HG02759 (cell line): ENCODE results near the gene ZNF865.

Source experiments
- ATAC-seq: cut with Tn5 transposase; IDR thresholded peaks from one replicate; pipeline ENCODE4 v1.9.1; 2021; ENCODE audit warnings: mild to moderate bottlenecking, moderate library complexity; ENCODE audit not compliant: unreplicated experiment

The ZNF865 gene

GRCh38 chr19:55656552-55656951 lies 51.1 kb downstream of the ZNF865 start:
- no peak for ATAC-seq

DNA sequence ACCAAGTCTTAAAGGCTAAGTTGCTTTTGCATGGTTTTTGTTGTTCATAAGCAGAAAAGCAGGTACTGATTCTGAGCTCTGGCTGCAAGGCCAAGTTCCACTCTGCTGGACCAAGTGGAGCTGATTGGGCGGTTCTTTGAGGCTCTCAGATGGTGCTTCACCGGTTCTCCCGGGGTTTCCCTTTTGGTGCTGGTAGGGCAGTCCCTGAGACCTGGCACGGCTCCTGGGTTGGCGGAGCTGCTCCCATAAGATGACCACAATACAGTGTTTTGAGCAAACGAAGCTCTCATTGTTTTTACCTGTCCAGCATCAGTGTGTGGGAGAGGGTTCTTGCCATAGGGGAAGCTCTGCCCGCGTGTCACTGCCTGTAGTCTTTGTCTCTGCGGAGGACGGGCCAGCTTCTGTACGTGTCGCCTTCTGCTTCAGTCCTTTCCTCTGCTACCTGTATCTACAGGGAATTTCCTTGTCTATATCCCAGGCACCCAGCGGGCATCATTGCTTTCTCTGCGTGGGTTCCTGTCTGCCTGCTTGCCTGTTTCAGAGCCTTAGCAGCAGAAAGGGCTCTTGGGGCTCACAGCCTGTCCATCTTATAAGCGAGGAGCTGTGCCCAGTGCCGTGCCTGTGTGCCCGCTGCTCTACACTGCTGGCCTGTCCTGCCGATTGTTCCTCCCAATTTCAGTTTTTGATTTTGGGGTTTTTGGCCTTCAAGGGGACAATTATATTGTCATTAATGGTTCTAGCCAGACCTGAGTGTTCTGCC lies 51.7 kb downstream of the ZNF865 start:
- no peak for ATAC-seq

DNA sequence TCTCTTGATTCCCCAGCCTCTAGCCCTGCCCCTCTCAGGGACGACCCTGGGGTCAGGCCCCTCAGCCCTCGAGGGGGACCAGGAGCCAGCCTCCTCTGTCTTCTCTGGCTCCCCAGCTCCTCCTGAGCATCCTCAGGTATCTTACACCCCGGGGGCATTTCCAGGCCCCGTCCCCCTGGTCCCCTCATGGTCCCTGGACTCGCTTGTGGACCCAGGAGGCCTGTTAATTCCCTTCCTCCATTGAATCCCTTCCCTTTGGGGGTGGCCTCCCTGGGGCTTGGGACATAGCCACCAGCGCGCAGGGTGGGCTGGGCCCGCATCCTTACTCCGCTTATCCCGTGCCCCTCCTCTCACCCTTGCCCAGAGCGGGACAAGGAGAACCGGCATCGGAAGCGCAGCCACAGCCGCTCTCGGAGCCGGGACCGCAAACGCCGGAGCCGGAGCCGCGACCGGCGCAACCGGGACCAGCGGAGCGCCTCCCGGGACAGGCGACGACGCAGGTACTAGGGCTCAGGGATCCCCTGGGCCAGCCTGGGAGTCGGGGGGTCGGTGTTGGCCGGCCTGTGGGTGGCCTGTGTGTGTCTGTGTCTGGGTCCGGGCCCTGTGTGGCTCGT lies 53.5 kb downstream of the ZNF865 start:
- no peak for ATAC-seq

GRCh38 chr19:55659822-55660221 lies 54.4 kb downstream of the ZNF865 start:
- no peak for ATAC-seq

GRCh38 chr19:55660404-55660803 lies 55.0 kb downstream of the ZNF865 start:
- no peak for ATAC-seq

DNA sequence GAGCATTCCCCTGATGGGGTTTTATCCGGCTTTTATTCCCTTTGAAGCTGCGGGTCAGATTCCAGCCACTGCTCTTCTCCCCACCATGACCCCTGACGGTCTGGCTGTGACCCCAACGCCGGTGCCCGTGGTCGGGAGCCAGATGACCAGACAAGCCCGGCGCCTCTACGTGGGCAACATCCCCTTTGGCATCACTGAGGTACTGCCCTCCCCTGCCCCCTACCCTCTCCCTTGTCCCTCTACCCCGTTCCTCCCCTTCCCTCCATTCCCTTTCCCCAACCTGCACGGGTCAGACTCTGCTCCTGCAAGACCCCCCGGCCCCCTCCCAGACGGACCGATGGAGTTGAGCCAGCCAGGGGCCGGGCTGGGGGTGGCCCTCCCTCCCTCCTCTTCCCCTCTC lies 55.5 kb downstream of the ZNF865 start:
- ATAC-seq = no peak

DNA sequence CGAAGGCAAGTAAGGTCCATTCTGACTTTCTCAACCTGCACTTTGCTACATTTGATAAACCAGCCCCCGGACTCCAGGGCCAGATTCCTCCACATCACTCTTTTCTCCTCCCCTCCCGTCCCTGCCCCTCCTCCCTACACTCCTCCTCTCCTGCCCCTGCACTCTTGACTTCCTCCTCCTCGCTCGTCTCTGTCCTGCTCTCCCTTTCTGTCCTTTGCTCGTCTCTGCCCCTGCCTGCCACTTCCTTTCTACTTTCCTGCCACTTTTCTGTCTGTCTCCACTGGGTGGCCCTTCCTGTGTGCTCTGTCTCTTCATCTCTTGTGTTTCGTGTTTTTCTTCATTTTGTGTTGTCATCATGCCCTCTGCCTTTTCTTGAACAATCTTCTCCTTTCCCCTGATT lies 56.4 kb downstream of the ZNF865 start:
- no peak for ATAC-seq

DNA sequence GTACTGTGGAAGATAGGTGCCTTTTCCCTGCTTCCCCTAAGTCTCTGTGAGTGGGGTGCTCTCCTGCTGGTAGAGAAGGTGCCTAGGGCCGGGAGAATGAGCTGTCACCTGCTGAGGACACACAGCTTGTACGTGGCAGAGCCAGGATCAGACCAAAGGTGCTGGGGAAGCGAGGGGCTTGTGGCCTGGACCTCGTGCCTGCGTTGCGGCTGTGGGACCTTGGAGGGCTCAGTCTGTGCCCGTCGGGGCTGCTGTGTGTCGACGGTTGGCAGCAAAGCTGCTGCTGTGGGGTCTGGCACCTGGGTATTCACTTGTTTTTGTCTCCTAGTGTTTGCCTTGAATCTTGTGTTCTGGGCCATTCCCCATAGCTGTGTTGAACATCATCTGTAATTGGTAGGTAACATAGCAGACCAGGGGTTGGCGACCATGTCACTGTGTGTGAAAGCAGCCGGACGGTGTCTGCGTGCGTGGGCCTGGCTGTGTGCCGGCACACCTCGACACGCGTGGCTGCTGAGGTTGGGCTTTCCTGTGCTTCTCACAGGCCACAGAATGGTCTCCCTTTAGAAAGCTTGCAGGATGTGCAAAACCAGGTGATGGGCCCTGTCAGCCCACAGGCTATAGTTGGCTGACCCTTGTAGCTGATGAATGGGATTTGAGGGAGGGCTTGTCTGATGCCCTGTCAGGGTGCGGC lies 58.5 kb downstream of the ZNF865 start:
- ATAC-seq = no peak

GRCh38 chr19:55666343-55667005 lies 61.0 kb downstream of the ZNF865 start:
- ATAC-seq = no peak
